ENCODE data around the gene GNAQ. TPM values are rescaled to one million over a fixed set of nuclear protein-coding genes. Genes with fewer than 3 reads are reported as not detected.

The GNAQ gene
- total and polyA plus RNA-seq, 2 experiments from 2014 or later, result 21.1 to 43.1 TPM

GRCh38 chr9:77844415-77844814, 187.2 kb downstream of the GNAQ start:
- H3K4me3 Mint-ChIP-seq, result no peak overlapping the region
- peaks cover 30% of the 10 kb centered on the region for H3K4me1 Mint-ChIP-seq
- Histone ChIP-seq H3K27me3 (ENCODE audit: insufficient read depth) (no peaks in the 10 kb centered on the region), H3K79me2 (replicated peaks; ENCODE audit: insufficient read depth) (0 out of 2 replicates have a peak, but pooled peaks cover 3% of the 10 kb centered on the region), H3K27ac (ENCODE audit: low read depth) (no peak overlapping the region), H4K20me1 (replicated peaks; ENCODE audit: insufficient read depth) (0 out of 2 replicates have a peak, but pooled peaks cover 7% of the 10 kb centered on the region), H3K36me3 (ENCODE audit: insufficient read depth) (no peaks in the 10 kb centered on the region), H2AFZ (no peak overlapping the region), H3K4me3 (no peak overlapping the region), H3F3A (replicated peaks; ENCODE audit: low read depth) (no peaks in the 10 kb centered on the region), H3K4me1 (ENCODE audit: insufficient read depth) (no peaks in the 10 kb centered on the region), H3K4me2 (no peak overlapping the region), H3K9me2 (ENCODE audit: insufficient read depth) (no peaks in the 10 kb centered on the region)
- H3K27me3 Mint-ChIP-seq (ENCODE audit: insufficient read depth, low read depth, poor library complexity), result peaks cover 3% of the 10 kb centered on the region
- ATAC-seq, result no peak
- no peaks in the 10 kb centered on the region for H3K36me3 Mint-ChIP-seq (ENCODE audit: low read depth)
- TF ChIP-seq ETS1 (IDR thresholded peaks at IDR 0.05), result no peak
- no peak for TF ChIP-seq ZNF114 (CRISPR knock-in tag; IDR thresholded peaks at IDR 0.05)
- TF ChIP-seq CTCF (conservative IDR thresholded peaks at IDR 0.05; ENCODE audit: low read depth in 2 of 2), result no peak
- no peak for TF ChIP-seq REST (IDR thresholded peaks at IDR 0.05; ENCODE audit: unreplicated experiment)
- TF ChIP-seq NANOG (IDR thresholded peaks at IDR 0.05; ENCODE audit: borderline replicate concordance), result no peak
- TF ChIP-seq CREB1 (CRISPR knock-in tag; IDR thresholded peaks at IDR 0.05; ENCODE audit: low read depth), result no peak
- TF ChIP-seq POLR2AphosphoS5 (IDR thresholded peaks at IDR 0.05; ENCODE audit: low read depth), result no peak
- TF ChIP-seq EZH2 (IDR thresholded peaks at IDR 0.05; ENCODE audit: low read depth, unreplicated experiment), result no peak
- TF ChIP-seq JUNB (IDR thresholded peaks at IDR 0.05; ENCODE audit: unreplicated experiment), result no peak
- TF ChIP-seq STAT1 (IDR thresholded peaks at IDR 0.05; ENCODE audit: unreplicated experiment), result no peak
- TF ChIP-seq ZNF462 (CRISPR knock-in tag; IDR thresholded peaks at IDR 0.05), result no peak
- no peak for TF ChIP-seq ZNF331 (CRISPR knock-in tag; IDR thresholded peaks at IDR 0.05; ENCODE audit: low read depth)
- TF ChIP-seq EZH2phosphoT487 (IDR thresholded peaks at IDR 0.05; ENCODE audit: unreplicated experiment), result no peak
- no peak for DNase-seq (ENCODE audit: low spot score)
- no peak overlapping the region for H3K27ac Mint-ChIP-seq
- H3K9me3 Mint-ChIP-seq, result no peaks in the 10 kb centered on the region
